Urinary bladder (tissue), 4 donors: Measurements from ENCODE around the gene PSMG2. TPM values are rescaled to one million over a fixed set of nuclear protein-coding genes. Genes with fewer than 3 reads are reported as not detected.
"Not testable (repeated sequence)": the region's sequence is repeated elsewhere in the genome, so short reads cannot be mapped to it uniquely, and the experiment has no call there.

ENCODE experiments used
- DNase-seq: peaks from one replicate; pipeline ENCODE4 v3.0.0-alpha.2; 2015; ENCODE audit errors: extremely low spot score
- H3K27ac ChIP-seq: one replicate; pipeline ENCODE4 v1.5.1; 2013; ENCODE audit warnings: low read depth, mild to moderate bottlenecking, moderate library complexity
- H3K36me3 ChIP-seq: one replicate; pipeline ENCODE4 v1.6.1; 2013; ENCODE audit warnings: mild to moderate bottlenecking, moderate library complexity; ENCODE audit not compliant: insufficient read depth
- H3K4me1 ChIP-seq: one replicate; pipeline ENCODE4 v1.6.1; 2013; ENCODE audit warnings: mild to moderate bottlenecking, moderate library complexity; ENCODE audit not compliant: insufficient read depth
- H3K4me3 ChIP-seq: one replicate; pipeline ENCODE4 v1.5.1; 2013; ENCODE audit warnings: low read depth, low read length
- WGBS: extraction: QIAGEN DNeasy Blood & Tissue Kit; methylation state at CpG from one replicate; pipeline ENCODE4 v1.1.7; 2013; 5-methylcytosine and 5-hydroxymethylcytosine counted together
- polyA plus RNA-seq: library from polyadenylated mRNA; stranded (reverse); fragments of 200-250 nt; gene quantifications from one replicate; pipeline ENCODE4 v1.2.3, GENCODE V29; 2013
- total RNA-seq: library from RNA; depleted of rRNA; stranded (reverse); fragments of >200 nt; gene quantifications from one replicate; pipeline ENCODE4 v1.2.3, GENCODE V29; 2014
- donor health status: healthy with polysubstance abuse.
- donor health status: healthy.

The PSMG2 gene
- total and polyA plus RNA-seq, 2 donors: 100 to 103 TPM

- DNase-seq: no peak
- Histone ChIP-seq H3K36me3 (no peaks in the 10 kb centered on the region), H3K4me1 (no peaks in the 10 kb centered on the region), H3K27ac (no peak overlapping the region), H3K4me3 (no peak overlapping the region)
- 0% methylated on average over 2 of the region's 2 CpGs for WGBS
Measured at GRCh38 chr18:12744103-12744502, 41.3 kb downstream of the PSMG2 start.

- Histone ChIP-seq H3K4me1 (no peaks in the 10 kb centered on the region), H3K4me3 (no peak overlapping the region), H3K27ac (no peak overlapping the region), H3K36me3 (no peaks in the 10 kb centered on the region)
- 89% methylated on average over 7 of the region's 7 CpGs for WGBS
- DNase-seq: no peak
Measured at GRCh38 chr18:12745095-12745795, 42.4 kb downstream of the PSMG2 start.

GRCh38 chr18:12747530-12748315, 44.9 kb downstream of the PSMG2 start:
- Histone ChIP-seq H3K36me3 (no peaks in the 10 kb centered on the region), H3K4me1 (no peaks in the 10 kb centered on the region), H3K27ac (no peak overlapping the region), H3K4me3 (no peak overlapping the region)
- no peak for DNase-seq
- WGBS: 86% methylated on average over 8 of the region's 8 CpGs

DNA sequence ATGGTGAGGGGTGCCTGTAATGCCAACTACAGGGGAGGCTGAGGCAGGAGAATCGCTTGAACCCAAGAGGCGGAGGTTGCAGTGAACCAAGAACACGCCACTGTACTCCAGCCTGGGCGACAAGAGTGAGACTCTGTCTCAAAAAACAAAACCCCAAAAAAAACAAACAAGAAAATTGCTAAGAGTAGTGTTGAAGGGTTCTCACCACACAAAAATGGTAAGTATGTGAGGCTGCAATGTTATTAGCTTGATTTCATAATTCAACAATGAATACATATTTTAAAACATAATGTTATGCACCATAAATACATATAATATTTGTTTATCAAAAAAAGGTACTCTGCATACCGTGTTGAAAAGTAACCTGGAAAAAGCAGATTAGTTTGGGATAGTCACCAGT, 45.8 kb downstream of the PSMG2 start:
- Histone ChIP-seq H3K27ac (no peak overlapping the region), H3K36me3 (no peaks in the 10 kb centered on the region), H3K4me1 (no peaks in the 10 kb centered on the region), H3K4me3 (no peak overlapping the region)
- WGBS: 87% methylated on average over 5 of the region's 5 CpGs
- DNase-seq: no peak

DNA sequence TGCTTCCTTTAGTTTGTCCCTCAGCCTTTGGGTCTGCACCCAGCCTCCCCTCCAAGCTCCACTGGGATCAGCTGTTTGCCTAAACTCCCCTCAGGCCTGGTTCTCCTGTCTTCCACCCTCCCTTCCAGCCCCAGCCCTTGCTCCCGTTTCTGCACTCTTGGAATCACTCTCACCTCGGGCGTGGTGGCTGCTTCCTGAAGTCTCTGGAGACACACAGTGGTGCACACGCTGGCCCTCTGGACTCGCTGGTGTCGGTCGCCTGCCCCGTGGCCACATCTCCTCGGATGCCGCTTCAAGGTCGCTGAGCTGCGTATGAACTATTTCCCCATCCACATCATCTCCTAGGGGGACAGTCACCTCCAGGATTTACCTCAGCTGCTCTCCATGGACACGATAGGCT, 46.3 kb downstream of the PSMG2 start:
- WGBS: 82% methylated on average over 13 of the region's 13 CpGs
- no peak for DNase-seq
- Histone ChIP-seq H3K36me3 (no peaks in the 10 kb centered on the region), H3K27ac (no peak overlapping the region), H3K4me1 (no peaks in the 10 kb centered on the region), H3K4me3 (no peak overlapping the region)

- 81% methylated on average over 14 of the region's 14 CpGs for WGBS
- no peak for DNase-seq
- H3K27ac ChIP-seq: no peak overlapping the region
- no peak overlapping the region for H3K4me3 ChIP-seq
- H3K4me1 ChIP-seq: no peaks in the 10 kb centered on the region
- no peaks in the 10 kb centered on the region for H3K36me3 ChIP-seq
Measured at GRCh38 chr18:12750076-12750714, 47.4 kb downstream of the PSMG2 start.

DNA sequence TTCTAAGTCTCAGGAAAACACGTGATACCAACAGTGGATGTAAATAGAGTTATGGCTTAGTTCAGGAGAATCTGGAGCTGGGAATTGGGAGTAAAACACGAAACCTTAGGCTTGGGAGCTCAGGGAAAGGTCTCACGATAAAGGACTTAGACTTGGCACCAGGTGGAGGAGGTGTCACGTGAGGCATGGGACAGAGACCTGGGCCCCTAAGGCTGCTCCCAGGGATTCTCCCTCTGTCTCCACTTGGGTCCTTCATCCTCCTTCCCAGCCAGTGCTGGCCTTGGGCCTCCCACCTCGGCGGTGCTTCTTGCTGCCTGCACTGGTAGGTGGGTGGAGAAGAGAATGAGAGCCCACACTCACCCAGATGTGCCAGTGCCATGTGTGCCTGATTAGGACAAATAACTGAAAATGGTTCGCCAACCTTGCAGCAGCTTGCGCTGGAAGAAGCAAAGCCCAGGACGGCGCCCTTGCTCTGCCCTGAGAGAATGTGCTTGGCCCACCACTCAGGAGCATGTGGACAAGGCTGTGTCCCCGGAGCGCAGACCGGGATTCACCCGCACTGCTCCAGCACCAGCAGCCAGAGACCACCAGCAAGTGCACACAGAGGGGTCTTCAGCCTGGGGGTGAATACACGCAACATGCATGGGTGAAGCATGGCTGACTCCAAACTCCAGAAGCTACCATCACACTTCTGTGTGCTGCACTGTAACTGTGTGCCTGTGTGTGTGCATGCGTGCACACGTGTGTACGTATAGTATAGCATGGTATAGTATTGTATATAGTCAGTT, 48.1 kb downstream of the PSMG2 start:
- DNase-seq: no peak
- Histone ChIP-seq H3K4me3 (no peak overlapping the region), H3K36me3 (no peaks in the 10 kb centered on the region), H3K4me1 (no peaks in the 10 kb centered on the region), H3K27ac (no peak overlapping the region)
- WGBS: 94% methylated on average over 18 of the region's 18 CpGs

DNA sequence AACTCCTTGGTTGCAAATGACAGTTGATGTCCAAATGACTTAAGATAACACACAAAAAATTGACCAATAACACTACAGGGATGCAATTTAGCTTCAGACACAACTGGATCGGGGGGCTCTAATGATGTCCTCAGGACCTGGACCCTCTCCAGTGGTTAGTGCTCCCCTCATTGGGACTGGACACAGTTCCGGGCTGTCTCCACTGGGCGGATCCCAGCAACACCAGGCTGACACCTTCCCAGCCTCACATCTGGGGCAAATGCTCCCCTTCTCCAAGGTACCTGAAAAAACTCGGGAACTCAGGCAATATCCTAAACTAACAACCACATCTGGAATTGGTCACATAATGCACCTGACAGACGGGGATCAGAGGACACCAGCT, 48.7 kb downstream of the PSMG2 start:
- Histone ChIP-seq H3K36me3 (no peaks in the 10 kb centered on the region), H3K4me3 (no peak overlapping the region), H3K27ac (no peak overlapping the region), H3K4me1 (no peaks in the 10 kb centered on the region)
- 88% methylated on average over 5 of the region's 5 CpGs for WGBS
- no peak for DNase-seq

DNA sequence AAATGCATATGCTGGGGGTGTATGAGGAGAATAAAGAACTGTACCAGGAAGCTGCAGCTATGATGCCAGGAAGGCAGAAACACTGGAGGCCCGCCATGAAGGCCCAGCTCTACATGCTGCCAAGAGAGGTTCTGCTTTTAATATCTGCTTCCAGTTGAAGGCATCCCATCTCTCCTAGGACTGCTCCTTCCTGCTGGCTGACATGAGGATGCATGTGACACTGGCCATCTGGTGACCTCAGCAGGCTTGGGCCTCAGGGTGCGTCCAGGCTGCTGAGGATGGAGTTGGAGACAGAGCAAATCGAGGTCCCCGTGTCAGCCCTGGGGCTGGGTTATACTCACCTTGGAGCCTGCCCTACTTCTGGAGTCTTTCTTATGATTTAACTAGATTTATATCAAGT, 49.0 kb downstream of the PSMG2 start:
- no peak for DNase-seq
- H3K4me1 ChIP-seq: no peaks in the 10 kb centered on the region
- no peaks in the 10 kb centered on the region for H3K36me3 ChIP-seq
- 58% methylated on average over 4 of the region's 4 CpGs for WGBS
- H3K27ac ChIP-seq: no peak overlapping the region
- no peak overlapping the region for H3K4me3 ChIP-seq

GRCh38 chr18:12754511-12754910, 51.7 kb downstream of the PSMG2 start:
- WGBS: 84% methylated on average over 6 of the region's 6 CpGs
- Histone ChIP-seq H3K4me1 (no peaks in the 10 kb centered on the region), H3K4me3 (no peak overlapping the region), H3K27ac (no peak overlapping the region), H3K36me3 (no peaks in the 10 kb centered on the region)
- peak; percentile 7 for DNase-seq

DNA sequence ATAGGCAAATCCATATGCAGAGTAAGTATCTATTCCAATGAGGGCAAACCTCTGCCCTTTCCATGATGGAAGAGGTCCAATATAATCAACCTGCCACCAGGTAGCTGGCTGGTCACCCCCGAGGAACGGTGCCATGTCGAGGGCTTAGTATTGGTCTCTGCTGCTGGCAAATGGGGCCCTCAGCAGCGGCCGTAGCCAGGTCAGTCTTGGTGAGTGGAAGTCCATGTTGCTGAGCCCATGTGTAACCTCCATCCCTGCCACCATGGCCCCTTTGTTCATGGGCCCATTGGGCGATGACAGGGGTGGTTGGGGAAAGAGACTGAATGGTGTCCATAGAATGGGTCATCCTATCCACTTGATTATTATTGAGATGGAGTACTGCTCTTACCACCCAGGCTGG, 52.8 kb downstream of the PSMG2 start:
- not testable (repeated sequence) for H3K4me3 ChIP-seq, H3K27ac ChIP-seq, H3K4me1 ChIP-seq, DNase-seq, H3K36me3 ChIP-seq
- WGBS: 96% methylated on average over 6 of the region's 6 CpGs

- H3K27ac ChIP-seq, DNase-seq, H3K36me3 ChIP-seq, H3K4me3 ChIP-seq, H3K4me1 ChIP-seq: not testable (repeated sequence)
- WGBS: 93% methylated on average over 14 of the region's 14 CpGs
Measured at GRCh38 chr18:12756619-12757239, 53.9 kb downstream of the PSMG2 start.

GRCh38 chr18:12758566-12758965, 55.7 kb downstream of the PSMG2 start:
- not testable (repeated sequence) for H3K4me1 ChIP-seq, H3K36me3 ChIP-seq, DNase-seq, H3K4me3 ChIP-seq, H3K27ac ChIP-seq
- 77% methylated on average over 3 of the region's 3 CpGs for WGBS
